ENCODE measurements around the gene CCDC102B.
A peak's percentile ranks its signal among the peaks of the same experiment; 100 is the strongest.
"Not testable (repeated sequence)": the region's sequence is repeated elsewhere in the genome, so short reads cannot be mapped to it uniquely, and the experiment has no call there.

The CCDC102B gene

GRCh38 chr18:68830256-68831045, 32.6 kb downstream of the CCDC102B start:
- no peak for DNase-seq

- DNase-seq, result no peak
Observed at GRCh38 chr18:68833756-68834155, 35.9 kb downstream of the CCDC102B start.

DNA sequence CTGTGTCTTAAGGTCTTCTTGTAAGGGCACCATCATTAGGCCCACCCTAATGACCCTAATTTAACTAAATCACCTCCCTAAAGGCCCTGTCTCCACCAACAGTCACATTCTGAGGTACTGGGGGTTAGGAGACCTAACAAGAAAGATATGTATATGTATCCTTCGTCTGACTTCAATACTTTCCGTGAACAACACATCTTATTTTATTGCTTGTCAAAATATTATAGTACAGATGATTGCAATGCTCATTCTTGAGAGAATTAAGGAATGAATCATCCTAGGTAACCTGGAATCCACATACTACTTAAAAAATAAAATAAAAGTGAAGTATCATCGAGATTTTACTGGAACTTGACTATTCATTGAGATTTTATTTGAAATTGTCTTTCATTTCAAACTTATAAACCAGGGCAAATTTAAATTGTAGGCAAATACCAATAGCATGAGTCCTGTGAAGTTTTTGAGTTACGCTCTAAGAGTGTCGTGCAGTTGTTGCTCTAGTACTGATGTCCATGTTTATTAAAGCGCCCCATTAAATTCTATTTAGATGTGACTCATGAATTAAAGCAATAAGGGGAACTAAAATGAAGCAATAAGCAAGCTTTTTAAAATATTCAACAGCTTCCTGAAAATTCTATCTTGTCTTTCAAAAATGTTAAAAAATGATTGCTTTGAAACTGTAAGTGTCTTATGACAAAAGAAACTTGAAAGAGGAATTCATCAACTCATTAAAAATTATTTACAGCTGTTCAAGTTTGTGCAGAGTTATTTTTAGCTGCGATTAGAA, 40.0 kb downstream of the CCDC102B start:
- no peak for DNase-seq

DNA sequence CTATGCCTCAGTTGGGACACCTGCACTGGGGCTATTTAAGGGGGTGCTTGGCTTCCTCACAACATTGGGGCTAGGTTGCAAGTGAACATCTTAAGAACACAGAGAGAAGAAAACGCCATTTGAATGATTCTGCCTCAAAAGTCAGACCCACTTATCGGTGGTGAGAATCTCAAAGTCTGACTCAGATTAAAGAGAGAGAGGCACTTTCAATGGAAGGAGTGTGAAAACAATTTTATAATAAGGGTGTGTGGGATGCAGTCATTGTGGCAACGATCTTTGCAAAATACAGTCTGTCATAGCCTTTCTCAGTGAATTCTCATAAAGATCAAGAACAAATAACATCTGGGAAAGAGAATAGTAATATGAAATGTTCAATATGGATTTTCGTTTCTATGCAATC, 41.8 kb downstream of the CCDC102B start:
- DNase-seq, result no peak

DNA sequence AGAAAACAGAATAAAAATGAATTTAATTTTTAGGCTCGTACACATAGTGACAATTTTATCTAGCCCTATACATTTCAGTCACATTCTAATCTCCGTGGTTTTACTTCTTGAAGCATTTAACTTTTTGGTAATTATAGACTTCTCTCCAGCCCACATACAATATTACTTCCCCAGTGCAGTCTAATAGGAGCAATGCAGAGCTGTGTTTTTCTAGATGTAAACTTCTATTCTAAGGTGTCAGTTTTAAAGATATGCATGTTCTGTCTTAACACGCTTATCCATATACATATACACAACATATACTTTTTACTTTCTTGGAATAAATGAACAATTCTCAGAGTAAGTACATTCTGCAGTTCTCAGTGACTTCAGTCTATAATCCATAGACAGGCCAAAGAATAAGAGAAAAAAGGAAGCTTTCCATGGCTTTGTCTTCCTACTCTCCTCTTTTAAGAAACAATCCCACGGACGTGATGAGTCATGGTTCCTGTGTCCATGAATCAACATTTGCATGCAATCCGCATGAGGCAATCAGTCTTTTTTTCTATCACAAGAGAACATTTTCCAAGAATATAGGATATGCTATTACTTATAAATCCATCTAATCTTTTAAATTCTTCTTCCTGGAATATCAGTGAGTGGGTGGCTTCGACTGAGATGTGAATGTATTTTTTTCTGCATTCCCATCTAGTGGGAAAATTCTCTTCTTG, 42.8 kb downstream of the CCDC102B start:
- DNase-seq, result no peak

- DNase-seq, result no peak
Observed at GRCh38 chr18:68841301-68841700, 43.4 kb downstream of the CCDC102B start.

GRCh38 chr18:68842951-68843350, 45.1 kb downstream of the CCDC102B start:
- DNase-seq, result no peak

GRCh38 chr18:68843473-68844089, 45.7 kb downstream of the CCDC102B start:
- DNase-seq, result no peak

- DNase-seq, result peak; percentile 5
Observed at GRCh38 chr18:68847219-68847837, 49.4 kb downstream of the CCDC102B start.

DNA sequence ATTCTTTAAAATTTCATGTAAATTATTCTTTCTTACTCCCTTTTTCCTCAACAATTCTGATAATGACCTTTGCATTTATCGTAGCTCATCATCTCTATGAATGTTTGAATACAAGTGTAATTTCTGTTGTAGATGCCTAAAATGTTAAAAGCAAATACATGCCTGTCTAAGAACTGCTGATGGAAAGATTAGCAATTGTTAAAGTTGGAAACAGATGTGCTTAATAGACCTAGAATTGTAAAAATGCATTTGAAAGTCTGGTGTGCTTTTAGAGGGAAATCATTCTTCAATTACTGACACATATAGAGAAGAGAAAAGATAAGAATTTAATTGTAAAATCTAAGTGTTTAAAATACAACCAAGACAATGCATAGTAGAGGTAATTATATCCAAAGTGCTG, 50.4 kb downstream of the CCDC102B start:
- DNase-seq, result no peak

- no peak for DNase-seq
Observed at GRCh38 chr18:68854786-68855391, 57.0 kb downstream of the CCDC102B start.

GRCh38 chr18:68855491-68855890, 57.6 kb downstream of the CCDC102B start:
- no peak for DNase-seq

GRCh38 chr18:68861365-68861764, 63.5 kb downstream of the CCDC102B start:
- no peak for DNase-seq

DNA sequence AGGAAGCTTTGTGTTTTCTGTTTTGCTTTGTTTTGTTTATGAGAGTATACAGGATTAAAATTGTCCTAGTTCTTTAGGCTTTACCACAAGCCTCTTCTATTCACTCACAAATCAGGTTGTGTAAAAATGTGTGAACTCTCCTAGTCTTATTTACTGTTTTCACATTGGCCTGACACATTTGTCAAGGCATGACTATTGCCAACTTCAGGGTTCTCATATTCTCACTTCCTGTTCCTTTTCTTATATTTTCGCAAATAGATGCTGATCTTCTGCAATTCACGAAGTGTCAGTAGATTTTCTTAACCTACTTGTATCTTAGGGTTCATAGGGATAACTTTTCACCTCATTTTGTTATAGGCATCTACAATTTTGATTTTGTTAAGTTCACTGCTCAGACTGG, 67.1 kb downstream of the CCDC102B start:
- DNase-seq, result no peak

- no peak for DNase-seq
Observed at GRCh38 chr18:68865503-68865902, 67.6 kb downstream of the CCDC102B start.

- DNase-seq, result no peak
Observed at GRCh38 chr18:68873003-68873402, 75.1 kb downstream of the CCDC102B start.

GRCh38 chr18:68874361-68874760, 76.5 kb downstream of the CCDC102B start:
- no peak for DNase-seq

DNA sequence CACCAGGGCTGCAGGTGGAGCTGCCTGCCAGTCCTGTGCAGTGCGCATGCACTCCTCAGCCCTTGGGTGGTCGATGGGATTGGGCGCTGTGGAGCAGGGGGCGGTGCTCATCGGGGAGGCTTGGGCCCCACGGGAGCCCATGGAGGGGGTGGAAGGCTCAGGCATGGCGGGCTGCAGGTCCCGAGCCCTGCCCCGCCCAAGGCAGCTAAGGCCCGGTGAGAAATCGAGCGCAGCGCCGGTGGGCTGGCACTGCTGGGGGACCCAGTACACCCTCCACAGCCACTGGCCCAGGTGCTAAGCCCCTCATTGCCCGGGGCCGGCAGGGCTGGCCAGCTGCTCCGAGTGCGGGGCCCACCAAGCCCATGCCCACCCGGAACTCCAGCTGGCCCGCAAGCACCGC, 82.1 kb downstream of the CCDC102B start:
- DNase-seq, result not testable (repeated sequence)

GRCh38 chr18:68887410-68887809, 89.5 kb downstream of the CCDC102B start:
- no peak for DNase-seq

- no peak for DNase-seq
Observed at GRCh38 chr18:68893354-68893753, 95.5 kb downstream of the CCDC102B start.

GRCh38 chr18:68897286-68897685, 99.4 kb downstream of the CCDC102B start:
- DNase-seq, result no peak

DNA sequence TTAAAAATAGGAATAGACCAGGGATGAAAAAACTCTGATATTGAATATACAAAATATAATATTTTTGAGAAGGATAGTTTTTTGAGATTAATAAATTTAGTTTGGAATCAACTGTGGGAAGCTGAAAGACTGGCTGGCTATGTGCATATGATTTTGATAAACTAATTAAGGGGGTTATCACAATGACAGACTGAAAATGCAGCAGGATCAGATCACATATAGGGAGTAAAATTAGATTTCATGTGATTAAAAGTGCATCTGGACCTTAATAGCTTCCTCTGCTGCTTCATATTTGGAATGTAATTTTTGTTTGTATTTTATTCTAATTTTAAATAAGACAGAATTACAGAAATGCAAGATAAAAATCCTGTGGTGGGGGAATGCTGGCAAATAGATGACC, 111.7 kb downstream of the CCDC102B start:
- DNase-seq, result no peak

All from KG1 (cell line).